Measurements from ENCODE around the gene FIP1L1.
"Not testable (repeated sequence)": the region's sequence is repeated elsewhere in the genome, so short reads cannot be mapped to it uniquely, and the experiment has no call there.

Gene FIP1L1

DNA sequence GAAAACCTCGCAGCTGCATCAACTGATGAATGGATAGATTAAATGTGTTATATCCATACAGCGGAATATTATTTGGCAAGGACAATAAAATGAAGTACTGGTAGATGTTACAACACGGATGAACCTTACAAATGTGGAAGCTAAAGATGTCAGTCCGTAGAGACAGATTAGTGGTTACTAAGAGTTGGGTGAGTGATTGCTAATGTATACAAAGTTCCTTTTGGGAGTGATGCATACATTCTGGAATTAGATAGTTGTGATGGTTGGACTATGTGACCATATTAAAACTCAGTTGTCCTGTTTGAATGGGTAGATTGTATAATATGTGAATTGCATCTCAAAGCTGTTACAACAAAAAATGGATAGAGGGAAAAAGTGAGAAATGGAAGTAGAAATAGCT lies 2.8 kb downstream of the FIP1L1 start:
- Histone ChIP-seq H3K4me3 (ENCODE audit: low read depth, low read length) (no peak overlapping the region), H3K36me3 (replicated peaks) (peaks cover 5% of the 10 kb centered on the region), H3K27ac (no peak overlapping the region), H3K27me3 (replicated peaks) (no peaks in the 10 kb centered on the region)
- no peak for DNase-seq
- TF ChIP-seq, protein P1, sequence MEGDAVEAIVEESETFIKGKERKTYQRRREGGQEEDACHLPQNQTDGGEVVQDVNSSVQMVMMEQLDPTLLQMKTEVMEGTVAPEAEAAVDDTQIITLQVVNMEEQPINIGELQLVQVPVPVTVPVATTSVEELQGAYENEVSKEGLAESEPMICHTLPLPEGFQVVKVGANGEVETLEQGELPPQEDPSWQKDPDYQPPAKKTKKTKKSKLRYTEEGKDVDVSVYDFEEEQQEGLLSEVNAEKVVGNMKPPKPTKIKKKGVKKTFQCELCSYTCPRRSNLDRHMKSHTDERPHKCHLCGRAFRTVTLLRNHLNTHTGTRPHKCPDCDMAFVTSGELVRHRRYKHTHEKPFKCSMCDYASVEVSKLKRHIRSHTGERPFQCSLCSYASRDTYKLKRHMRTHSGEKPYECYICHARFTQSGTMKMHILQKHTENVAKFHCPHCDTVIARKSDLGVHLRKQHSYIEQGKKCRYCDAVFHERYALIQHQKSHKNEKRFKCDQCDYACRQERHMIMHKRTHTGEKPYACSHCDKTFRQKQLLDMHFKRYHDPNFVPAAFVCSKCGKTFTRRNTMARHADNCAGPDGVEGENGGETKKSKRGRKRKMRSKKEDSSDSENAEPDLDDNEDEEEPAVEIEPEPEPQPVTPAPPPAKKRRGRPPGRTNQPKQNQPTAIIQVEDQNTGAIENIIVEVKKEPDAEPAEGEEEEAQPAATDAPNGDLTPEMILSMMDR (IDR thresholded peaks at IDR 0.05; ENCODE audit: low read depth, low read length, missing control alignments) = no peak
- in situ Hi-C loops (cut with HindIII; ENCODE audit: low pct_ligation_motif_present, low sequenced_read_pairs) = no loop called here

DNA sequence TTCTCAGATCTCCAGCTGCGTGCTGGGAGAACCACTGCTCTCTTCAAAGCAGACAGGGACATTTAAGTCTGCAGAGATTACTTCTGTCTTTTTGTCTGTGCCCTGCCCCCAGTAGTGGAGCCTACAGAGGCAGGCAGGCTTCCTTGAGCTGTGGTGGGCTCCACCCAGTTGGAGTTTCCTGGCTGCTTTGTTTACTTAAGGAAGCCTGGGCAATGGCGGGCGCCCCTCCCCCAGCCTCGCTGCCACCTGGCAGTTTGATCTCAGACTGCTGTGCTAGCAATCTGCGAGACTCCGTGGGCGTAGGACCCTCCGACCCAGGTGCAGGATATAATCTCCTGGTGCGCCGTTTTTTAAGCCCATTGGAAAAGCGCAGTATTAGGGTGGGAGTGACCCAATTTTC lies 32.0 kb downstream of the FIP1L1 start:
- DNase-seq; H3K27ac ChIP-seq; H3K36me3 ChIP-seq (replicated peaks); H3K27me3 ChIP-seq (replicated peaks); H3K4me3 ChIP-seq (ENCODE audit: low read depth, low read length); in situ Hi-C loops (cut with HindIII; ENCODE audit: low pct_ligation_motif_present, low sequenced_read_pairs): not testable (repeated sequence)

DNA sequence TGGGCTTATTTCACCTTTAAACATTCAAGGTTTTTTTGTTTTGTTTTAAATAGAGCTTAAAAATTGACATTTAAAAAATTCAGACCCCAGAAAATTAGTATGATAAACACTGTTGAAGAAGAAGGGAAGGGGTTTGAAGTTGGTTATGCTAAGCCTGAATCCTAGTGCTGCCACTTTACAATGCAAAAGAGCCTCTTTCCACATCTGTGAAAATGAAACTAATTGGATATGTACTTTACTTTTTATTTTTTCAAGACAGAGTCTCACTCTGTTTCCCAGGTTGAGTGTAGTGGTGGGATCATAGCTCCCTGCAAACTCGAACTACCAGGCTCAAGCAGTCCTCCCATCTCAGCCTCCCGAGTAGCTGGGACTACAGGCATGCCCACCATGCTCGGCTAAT lies 41.8 kb downstream of the FIP1L1 start:
- H3K27me3 ChIP-seq (replicated peaks) = no peaks in the 10 kb centered on the region
- no peak for DNase-seq
- no peak overlapping the region for H3K4me3 ChIP-seq (ENCODE audit: low read depth, low read length)
- in situ Hi-C loops (cut with HindIII; ENCODE audit: low pct_ligation_motif_present, low sequenced_read_pairs) = no loop called here
- no peaks in the 10 kb centered on the region for H3K36me3 ChIP-seq (replicated peaks)
- TF ChIP-seq, protein P1 (IDR thresholded peaks at IDR 0.05; ENCODE audit: low read depth, low read length, missing control alignments) = no peak
- no peak overlapping the region for H3K27ac ChIP-seq

DNA sequence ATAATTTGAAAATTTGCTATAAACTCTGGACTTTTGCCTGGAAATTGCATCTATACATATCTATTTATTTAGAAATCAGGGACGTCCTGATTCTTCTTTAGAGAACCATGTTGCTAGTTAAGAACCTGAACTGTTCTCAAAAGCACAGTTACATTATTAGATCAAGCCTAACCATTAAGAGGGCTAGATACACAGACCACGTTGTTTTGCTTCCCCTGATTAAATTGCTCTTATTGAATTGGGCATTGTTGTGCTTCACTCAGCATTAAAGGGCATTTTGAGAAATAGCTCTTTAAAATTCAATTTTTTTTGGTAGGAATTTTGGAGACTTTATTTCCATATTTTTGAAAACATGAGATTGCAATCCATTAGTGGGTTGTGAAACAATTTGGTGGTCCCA lies 44.4 kb downstream of the FIP1L1 start:
- Histone ChIP-seq H3K36me3 (replicated peaks) (no peaks in the 10 kb centered on the region), H3K27me3 (replicated peaks) (no peaks in the 10 kb centered on the region), H3K4me3 (ENCODE audit: low read depth, low read length) (no peak overlapping the region), H3K27ac (no peak overlapping the region)
- in situ Hi-C loops (cut with HindIII; ENCODE audit: low pct_ligation_motif_present, low sequenced_read_pairs) = no loop called here
- TF ChIP-seq, protein P1 (IDR thresholded peaks at IDR 0.05; ENCODE audit: low read depth, low read length, missing control alignments) = no peak
- DNase-seq = no peak

DNA sequence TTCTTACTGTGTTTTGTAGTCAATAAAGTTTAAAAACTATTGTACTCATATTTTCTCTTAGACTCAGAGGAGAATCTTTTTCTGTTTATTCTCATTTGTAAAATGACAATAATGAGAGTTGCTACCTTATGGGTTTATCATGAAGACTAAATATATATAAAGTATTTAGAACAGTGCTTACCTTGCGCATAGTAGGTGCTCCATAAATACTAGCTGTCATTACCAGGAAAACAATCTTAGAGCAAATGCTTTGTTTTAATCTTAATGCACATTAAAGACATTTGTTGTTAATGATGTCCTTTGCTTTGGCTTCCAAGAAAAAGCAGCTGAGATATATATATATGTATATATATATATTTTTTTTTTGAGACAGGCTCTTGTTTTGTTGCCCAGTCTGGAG lies 44.9 kb downstream of the FIP1L1 start:
- TF ChIP-seq, protein P1 (IDR thresholded peaks at IDR 0.05; ENCODE audit: low read depth, low read length, missing control alignments) = no peak
- H3K36me3 ChIP-seq (replicated peaks) = peaks cover 2% of the 10 kb centered on the region

DNA sequence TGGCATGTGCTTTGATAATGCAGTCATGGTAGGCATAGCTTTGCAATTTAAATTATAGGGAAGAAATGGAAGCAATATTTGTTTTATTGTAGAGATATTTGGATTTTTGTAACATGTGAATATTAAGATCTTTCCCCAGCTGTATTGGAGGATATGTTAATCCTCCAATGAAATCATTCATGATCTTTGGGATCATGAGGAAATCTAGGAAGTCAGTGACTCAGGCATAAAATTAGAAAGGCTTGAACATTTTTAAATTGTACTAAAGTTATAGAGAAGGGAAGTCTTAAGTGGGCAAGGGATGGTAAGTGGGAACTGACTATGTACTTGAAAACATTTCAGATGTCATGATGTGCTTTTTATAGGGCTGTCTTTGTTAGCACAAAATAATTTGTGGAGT lies 46.8 kb downstream of the FIP1L1 start:
- in situ Hi-C loops (cut with HindIII; ENCODE audit: low pct_ligation_motif_present, low sequenced_read_pairs) = no loop called here
- Histone ChIP-seq H3K36me3 (replicated peaks) (peaks cover 10% of the 10 kb centered on the region), H3K27me3 (replicated peaks) (no peaks in the 10 kb centered on the region), H3K27ac (no peak overlapping the region), H3K4me3 (ENCODE audit: low read depth, low read length) (no peak overlapping the region)
- no peak for DNase-seq
- TF ChIP-seq, protein P1 (IDR thresholded peaks at IDR 0.05; ENCODE audit: low read depth, low read length, missing control alignments) = no peak

More for the DNA sequence above, 44.9 kb downstream of the FIP1L1 start:
- in situ Hi-C loops (cut with HindIII; ENCODE audit: low pct_ligation_motif_present, low sequenced_read_pairs) = no loop called here
- no peak overlapping the region for H3K27ac ChIP-seq
- H3K4me3 ChIP-seq (ENCODE audit: low read depth, low read length) = no peak overlapping the region
- no peaks in the 10 kb centered on the region for H3K27me3 ChIP-seq (replicated peaks)
- no peak for DNase-seq
